Activated CD4-positive, alpha-beta T cell treated with anti-CD3 and anti-CD28 coated beads, Interleukin-2, amount 10 ng/mL, durations not matched to agents 24 days and 14 days (primary cell): Measurements from ENCODE around the gene DRD5. TPM values are rescaled to one million over a fixed set of nuclear protein-coding genes. Genes with fewer than 3 reads are reported as not detected.

ENCODE experiments used
- total RNA-seq: library from RNA; stranded (reverse); gene quantifications from 2 replicates; pipeline ENCODE4 v1.2.3, GENCODE V29; 2022

Gene DRD5
- total RNA-seq, 1 donor from 2014 or later = not detected

Other genes with a start within 250 kb of the DRD5 start
- gene SLC2A9, start 239.9 kb downstream of the DRD5 start, total RNA-seq = 1.6 and 2.4 TPM in 2 replicates